Right atrium auricular region (tissue), 2 donors: ENCODE measurements around the gene OR2AP1. TPM values are rescaled to one million over a fixed set of nuclear protein-coding genes. Genes with fewer than 3 reads are reported as not detected.

Experiments used
- DNase-seq: peaks from one replicate; pipeline ENCODE4 v3.0.0-alpha.2; 2019; ENCODE audit warnings: low spot score
- H3K27ac ChIP-seq, 2 donors: fragments of 200-600 bp; sonication (generic); 1 replicate in 1 of 2; 2 replicates in 1 of 2; pipeline ENCODE4 v1.5.1; 2016 to 2019
- H3K27me3 ChIP-seq, 2 donors: fragments of 200-600 bp; sonication (generic); one replicate each; pipeline versions ENCODE4 v1.5.1 to v1.6.0; 2017 to 2019
- H3K36me3 ChIP-seq: fragments of 200-600 bp; sonication (generic); one replicate; pipeline ENCODE4 v1.5.1; 2016
- H3K4me1 ChIP-seq, 2 donors: fragments of 200-600 bp; sonication (generic); one replicate each; pipeline versions ENCODE4 v1.5.1 to v1.6.0; 2017 to 2019
- H3K4me3 ChIP-seq, 2 donors: fragments of 200-600 bp; sonication (generic); 1 replicate in 1 of 2; 2 replicates in 1 of 2; pipeline ENCODE4 v1.5.1; 2017 to 2019; ENCODE audit warnings: mild to moderate bottlenecking in 1 of 2, moderate library complexity in 1 of 2
- H3K9me3 ChIP-seq, 2 donors: fragments of 200-600 bp; sonication (generic); one replicate each; pipeline ENCODE4 v1.5.1; 2019
- CTCF ChIP-seq, 2 donors: fragments of 200-600 bp; sonication (generic); IDR thresholded peaks; one replicate each; pipeline ENCODE4 v1.5.1; 2019; ENCODE audit warnings: antibody characterized with exemption in 2 of 2
- total RNA-seq, 2 donors: library from RNA; depleted of rRNA; stranded (reverse); fragments of >200 nt; gene quantifications; one replicate each; pipeline ENCODE4 v1.1.0, GENCODE V29; 2016

Gene OR2AP1
- total RNA-seq, 2 donors from 2014 or later, result not detected

GRCh38 chr12:55614764-55615163 lies 42.5 kb downstream of the OR2AP1 start:
- no peak for DNase-seq
- H3K27me3 ChIP-seq, result no peaks in the 10 kb centered on the region
- H3K9me3 ChIP-seq, result peaks cover 4 to 26% of the 10 kb centered on the region in 2 donors
- H3K36me3 ChIP-seq, result no peaks in the 10 kb centered on the region
- no peak overlapping the region for H3K27ac ChIP-seq
- no peak for TF ChIP-seq CTCF (IDR thresholded peaks at IDR 0.05)
- H3K4me1 ChIP-seq, result no peaks in the 10 kb centered on the region
- H3K4me3 ChIP-seq, result no peak overlapping the region

GRCh38 chr12:55619354-55620138 lies 47.3 kb downstream of the OR2AP1 start:
- Histone ChIP-seq H3K36me3 (no peaks in the 10 kb centered on the region), H3K4me1 (no peaks in the 10 kb centered on the region), H3K9me3 (peaks cover 4 to 25% of the 10 kb centered on the region in 2 donors), H3K27me3 (no peaks in the 10 kb centered on the region), H3K27ac (no peak overlapping the region), H3K4me3 (no peak overlapping the region)
- TF ChIP-seq CTCF (IDR thresholded peaks at IDR 0.05), result peak; percentile 78 to 87
- no peak for DNase-seq

DNA sequence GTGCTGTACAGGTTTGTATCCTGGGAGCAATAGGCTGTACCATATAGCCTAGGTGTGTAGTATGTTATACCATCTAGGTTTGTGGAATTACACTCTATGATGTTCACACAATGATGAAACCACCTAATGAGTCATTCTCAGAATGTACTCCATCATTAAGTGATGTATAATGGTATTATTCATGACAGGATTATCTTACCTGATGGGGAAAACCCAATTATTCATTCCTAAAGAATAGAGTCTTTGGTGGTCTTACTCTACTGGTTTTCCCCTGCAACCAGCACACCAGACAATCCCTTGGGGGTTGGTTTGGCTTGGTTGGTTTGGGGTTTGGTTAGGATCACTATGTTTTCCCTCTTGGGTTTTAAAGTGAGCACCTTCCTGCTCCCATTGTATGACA lies 51.8 kb downstream of the OR2AP1 start:
- Histone ChIP-seq H3K4me1 (peaks cover 0 to 4% of the 10 kb centered on the region in 2 donors), H3K36me3 (no peaks in the 10 kb centered on the region), H3K27me3 (no peaks in the 10 kb centered on the region), H3K9me3 (no peaks in the 10 kb centered on the region), H3K4me3 (no peak overlapping the region), H3K27ac (no peak overlapping the region)
- no peak for TF ChIP-seq CTCF (IDR thresholded peaks at IDR 0.05)
- no peak for DNase-seq

Other genes with a start within 250 kb of the OR2AP1 start
- not detected for gene OR6C3, start 241.7 kb upstream of the OR2AP1 start, total RNA-seq
- gene OR6C75, start 209.5 kb upstream of the OR2AP1 start, total RNA-seq, result not detected
- not detected for gene OR6C65, start 171.9 kb upstream of the OR2AP1 start, total RNA-seq
- gene OR6C76, start 146.2 kb upstream of the OR2AP1 start, total RNA-seq, result not detected
- gene OR6C2, start 128.4 kb upstream of the OR2AP1 start, total RNA-seq, result not detected
- not detected for gene OR6C70, start 102.3 kb upstream of the OR2AP1 start, total RNA-seq
- not detected for gene OR6C68, start 80.1 kb upstream of the OR2AP1 start, total RNA-seq
- gene OR6C4, start 22.9 kb upstream of the OR2AP1 start, total RNA-seq, result not detected
- not detected for gene OR10P1, start 64.4 kb downstream of the OR2AP1 start, total RNA-seq
- 100 to 1,000 TPM; 291 to 309 TPM for gene ITGA7, start 135.4 kb downstream of the OR2AP1 start, total RNA-seq
- 100 to 1,000 TPM; 177 to 187 TPM for gene BLOC1S1, start 143.6 kb downstream of the OR2AP1 start, total RNA-seq
- 10 to 100 TPM; 13.0 to 22.4 TPM for gene RDH5, start 147.9 kb downstream of the OR2AP1 start, total RNA-seq
- 1,000 to 10,000 TPM; 1,041 to 1,122 TPM for gene CD63, start 156.5 kb downstream of the OR2AP1 start, total RNA-seq
- gene GDF11, start 170.7 kb downstream of the OR2AP1 start, total RNA-seq, result 1 to 10 TPM; 8.1 to 8.6 TPM
- gene SARNP, start 245.3 kb downstream of the OR2AP1 start, total RNA-seq, result 10 to 100 TPM; 61.4 to 70.8 TPM
- gene ORMDL2, start 245.6 kb downstream of the OR2AP1 start, total RNA-seq, result 10 to 100 TPM in 1 of 2 donors, 1 to 10 TPM in 1; 6.5 to 17.1 TPM